Left lobe of liver (tissue), 2 donors: ENCODE data around the gene HDHD3. TPM values are rescaled to one million over a fixed set of nuclear protein-coding genes. Genes with fewer than 3 reads are reported as not detected.

Experiments
- ATAC-seq: fragments of 200-7000 bp; cut with Tn5 transposase; one replicate; pipeline ENCODE4 v1.9.1; 2020; ENCODE audit warnings: mild to moderate bottlenecking, moderate library complexity
- DNase-seq: peaks from one replicate; pipeline ENCODE4 v3.0.0-alpha.2; 2020; ENCODE audit warnings: low spot score
- total RNA-seq: library from RNA; stranded (reverse); gene quantifications from one replicate; pipeline ENCODE4 v1.2.1, GENCODE V29; 2021
- donor health status: DM: no; HTN: no; CAD: no; lungs with moderate emphysema.
- donor health status: DM: no; HTN: yes; CAD: no.

HDHD3 gene
- total RNA-seq, 1 donor from 2014 or later, result 76.9 TPM

GRCh38 chr9:113340011-113340699 lies 36.6 kb downstream of the HDHD3 start, which contains the start of gene WDR31:
Gene WDR31, minus strand, starts transcription at chr9:113340275. Its CDS starts 8,253 bp downstream, at chr9:113332022.
- peak; percentile 91 for DNase-seq
- ATAC-seq, result peak; percentile 96

- DNase-seq (no peak), ATAC-seq (no peak)
Measured at GRCh38 chr9:113337714-113338113, 39.1 kb downstream of the HDHD3 start.

- no peak for DNase-seq
Measured at GRCh38 chr9:113331780-113332179, 45.0 kb downstream of the HDHD3 start.

GRCh38 chr9:113328045-113328782 lies 48.6 kb downstream of the HDHD3 start:
- no peak for DNase-seq
- no peak for ATAC-seq

More at GRCh38 chr9:113331780-113332179, 45.0 kb downstream of the HDHD3 start:
- ATAC-seq, result no peak

GRCh38 chr9:113326230-113326629 lies 50.6 kb downstream of the HDHD3 start:
- DNase-seq (no peak), ATAC-seq (no peak)

Other genes with a start within 250 kb of the HDHD3 start
- gene SLC31A2, start 226.0 kb downstream of the HDHD3 start, total RNA-seq, result 23.5 TPM
- 12.2 TPM for gene FKBP15, start 155.7 kb downstream of the HDHD3 start, total RNA-seq
- gene SLC31A1, start 155.4 kb downstream of the HDHD3 start, total RNA-seq, result 74.9 TPM
- 17.8 TPM for gene CDC26, start 101.4 kb downstream of the HDHD3 start, total RNA-seq
- 12.0 TPM for gene PRPF4, start 101.3 kb downstream of the HDHD3 start, total RNA-seq
- gene RNF183, start 73.6 kb downstream of the HDHD3 start, total RNA-seq, result 0.20 TPM
- 3.0 TPM for gene WDR31, start 36.7 kb downstream of the HDHD3 start, total RNA-seq
- gene BSPRY, start 27.4 kb downstream of the HDHD3 start, total RNA-seq, result 0.33 TPM
- 152 TPM for gene ALAD, start 24.3 kb upstream of the HDHD3 start, total RNA-seq
- 14.3 TPM for gene POLE3, start 33.7 kb upstream of the HDHD3 start, total RNA-seq
- gene C9orf43, start 33.8 kb upstream of the HDHD3 start, total RNA-seq, result 0.96 TPM
- 19.5 TPM for gene RGS3, start 86.7 kb upstream of the HDHD3 start, total RNA-seq